SJCRH30 (cell line): Measurements from ENCODE around the gene AAK1. TPM values are rescaled to one million over a fixed set of nuclear protein-coding genes. Genes with fewer than 3 reads are reported as not detected.
"Not testable (repeated sequence)": the region's sequence is repeated elsewhere in the genome, so short reads cannot be mapped to it uniquely, and the experiment has no call there.

Source experiments
- DNase-seq, 2 experiments: peaks; one replicate each; pipeline ENCODE4 v3.0.0-alpha.2; 2015 to 2020
- H3K27ac ChIP-seq: fragments of 250-450 bp; sonication (Bioruptor Pico); 2 replicates; pipeline ENCODE4 v1.5.1; 2020; ENCODE audit warnings: mild to moderate bottlenecking, moderate library complexity
- H3K27me3 ChIP-seq: fragments of 250-450 bp; sonication (Bioruptor Pico); 2 replicates; pipeline ENCODE4 v1.5.1; 2020; ENCODE audit warnings: mild to moderate bottlenecking, moderate library complexity
- H3K36me3 ChIP-seq: fragments of 250-450 bp; sonication (Bioruptor Pico); 2 replicates; pipeline ENCODE4 v1.5.1; 2020; ENCODE audit warnings: mild to moderate bottlenecking, moderate library complexity
- H3K4me1 ChIP-seq: fragments of 250-450 bp; sonication (Bioruptor Pico); 2 replicates; pipeline ENCODE4 v1.5.1; 2020; ENCODE audit warnings: mild to moderate bottlenecking, moderate library complexity
- H3K4me3 ChIP-seq: fragments of 250-450 bp; sonication (Bioruptor Pico); 2 replicates; pipeline ENCODE4 v1.5.1; 2020; ENCODE audit warnings: mild to moderate bottlenecking, moderate library complexity
- H3K9me3 ChIP-seq: fragments of 250-450 bp; sonication (Bioruptor Pico); replicated peaks from 2 replicates; pipeline ENCODE4 v1.5.1; 2020; ENCODE audit warnings: mild to moderate bottlenecking, moderate library complexity
- total RNA-seq: library from RNA; depleted of rRNA; stranded (reverse); fragments of >200 nt; shearing (Covaris generic); gene quantifications from 2 replicates; pipeline ENCODE4 v1.2.3, GENCODE V29; 2014

The AAK1 gene
- total RNA-seq, 1 experiment from 2014 or later = 34.8 TPM

- no peaks in the 10 kb centered on the region for H3K9me3 ChIP-seq
- H3K36me3 ChIP-seq = no peaks in the 10 kb centered on the region
- DNase-seq = no peak
- no peaks in the 10 kb centered on the region; the same call in 1 of the 2 replicates for H3K4me1 ChIP-seq
- H3K4me3 ChIP-seq = no peak overlapping the region
- no peaks in the 10 kb centered on the region for H3K27me3 ChIP-seq
- no peak overlapping the region for H3K27ac ChIP-seq
Observed at GRCh38 chr2:69608109-69608508, 35.4 kb downstream of the AAK1 start.

- not testable (repeated sequence) for H3K27ac ChIP-seq, DNase-seq, H3K36me3 ChIP-seq, H3K4me1 ChIP-seq, H3K27me3 ChIP-seq, H3K9me3 ChIP-seq, H3K4me3 ChIP-seq
Observed at GRCh38 chr2:69606771-69607170, 36.8 kb downstream of the AAK1 start.

GRCh38 chr2:69605284-69605683, 38.3 kb downstream of the AAK1 start:
- Histone ChIP-seq H3K36me3 (peaks cover 4% of the 10 kb centered on the region), H3K9me3 (no peaks in the 10 kb centered on the region), H3K4me1 (no peaks in the 10 kb centered on the region; the same call in 1 of the 2 replicates), H3K27me3 (no peaks in the 10 kb centered on the region), H3K4me3 (no peak overlapping the region), H3K27ac (no peak overlapping the region)
- DNase-seq = no peak

GRCh38 chr2:69604836-69605235, 38.7 kb downstream of the AAK1 start:
- H3K4me1 ChIP-seq = no peaks in the 10 kb centered on the region; the same call in 1 of the 2 replicates
- H3K4me3 ChIP-seq = no peak overlapping the region
- H3K36me3 ChIP-seq = peaks cover 4% of the 10 kb centered on the region
- H3K27me3 ChIP-seq = no peaks in the 10 kb centered on the region
- no peaks in the 10 kb centered on the region for H3K9me3 ChIP-seq
- no peak overlapping the region for H3K27ac ChIP-seq
- DNase-seq = no peak

GRCh38 chr2:69604026-69604678, 39.4 kb downstream of the AAK1 start:
- Histone ChIP-seq H3K36me3 (peaks cover 4% of the 10 kb centered on the region), H3K4me1 (no peaks in the 10 kb centered on the region; the same call in 1 of the 2 replicates), H3K4me3 (no peak overlapping the region), H3K27ac (no peak overlapping the region), H3K27me3 (no peaks in the 10 kb centered on the region), H3K9me3 (no peaks in the 10 kb centered on the region)
- peak in 1 of 2 experiments; percentile 63 for DNase-seq

GRCh38 chr2:69603146-69603743, 40.3 kb downstream of the AAK1 start:
- Histone ChIP-seq H3K9me3 (no peaks in the 10 kb centered on the region; the same call in 1 of the 2 replicates), H3K36me3 (peaks cover 4% of the 10 kb centered on the region)
- no peak for DNase-seq

GRCh38 chr2:69601179-69601612, 42.3 kb downstream of the AAK1 start:
- H3K4me1 ChIP-seq = no peaks in the 10 kb centered on the region; the same call in 1 of the 2 replicates
- peaks cover 4% of the 10 kb centered on the region for H3K36me3 ChIP-seq
- no peak overlapping the region for H3K4me3 ChIP-seq
- no peaks in the 10 kb centered on the region for H3K27me3 ChIP-seq
- H3K27ac ChIP-seq = no peak overlapping the region
- H3K9me3 ChIP-seq = no peaks in the 10 kb centered on the region; the same call in 1 of the 2 replicates
- DNase-seq = no peak

More at GRCh38 chr2:69603146-69603743, 40.3 kb downstream of the AAK1 start:
- no peaks in the 10 kb centered on the region for H3K27me3 ChIP-seq
- no peaks in the 10 kb centered on the region; the same call in 1 of the 2 replicates for H3K4me1 ChIP-seq
- no peak overlapping the region for H3K4me3 ChIP-seq
- H3K27ac ChIP-seq = no peak overlapping the region

- H3K4me3 ChIP-seq = no peak overlapping the region
- no peaks in the 10 kb centered on the region for H3K27me3 ChIP-seq
- no peak for DNase-seq
- no peaks in the 10 kb centered on the region; the same call in 1 of the 2 replicates for H3K9me3 ChIP-seq
- peaks cover 4% of the 10 kb centered on the region for H3K36me3 ChIP-seq
- no peaks in the 10 kb centered on the region; the same call in 1 of the 2 replicates for H3K4me1 ChIP-seq
- H3K27ac ChIP-seq = no peak overlapping the region
Observed at GRCh38 chr2:69600425-69600824, 43.1 kb downstream of the AAK1 start.

- H3K9me3 ChIP-seq = no peaks in the 10 kb centered on the region; the same call in 1 of the 2 replicates
- no peaks in the 10 kb centered on the region for H3K4me1 ChIP-seq
- H3K4me3 ChIP-seq = no peak overlapping the region
- DNase-seq = no peak
- H3K27ac ChIP-seq = no peak overlapping the region
- H3K27me3 ChIP-seq = no peaks in the 10 kb centered on the region
- peaks cover 4% of the 10 kb centered on the region for H3K36me3 ChIP-seq
Observed at GRCh38 chr2:69597843-69598610, 45.5 kb downstream of the AAK1 start.

- Histone ChIP-seq H3K27ac (no peak overlapping the region), H3K4me3 (no peak overlapping the region), H3K4me1 (no peaks in the 10 kb centered on the region), H3K9me3 (no peaks in the 10 kb centered on the region; the same call in 1 of the 2 replicates), H3K27me3 (no peaks in the 10 kb centered on the region), H3K36me3 (peaks cover 4% of the 10 kb centered on the region)
- DNase-seq = no peak
Observed at GRCh38 chr2:69597105-69597504, 46.4 kb downstream of the AAK1 start.

GRCh38 chr2:69594341-69594740, 49.2 kb downstream of the AAK1 start:
- no peak for DNase-seq
- Histone ChIP-seq H3K36me3 (no peaks in the 10 kb centered on the region), H3K4me1 (no peaks in the 10 kb centered on the region), H3K9me3 (no peaks in the 10 kb centered on the region; the same call in 1 of the 2 replicates), H3K27me3 (no peaks in the 10 kb centered on the region), H3K27ac (no peak overlapping the region), H3K4me3 (no peak overlapping the region)

- DNase-seq = no peak
- Histone ChIP-seq H3K4me3 (no peak overlapping the region), H3K27me3 (no peaks in the 10 kb centered on the region)
Observed at GRCh38 chr2:69592511-69592910, 51.0 kb downstream of the AAK1 start.

GRCh38 chr2:69589973-69590652, 53.4 kb downstream of the AAK1 start:
- DNase-seq = no peak

More at GRCh38 chr2:69592511-69592910, 51.0 kb downstream of the AAK1 start:
- Histone ChIP-seq H3K9me3 (no peaks in the 10 kb centered on the region), H3K4me1 (no peaks in the 10 kb centered on the region), H3K36me3 (no peaks in the 10 kb centered on the region), H3K27ac (no peak overlapping the region)

GRCh38 chr2:69588945-69589344, 54.6 kb downstream of the AAK1 start:
- Histone ChIP-seq H3K27ac (no peak overlapping the region), H3K36me3 (no peaks in the 10 kb centered on the region), H3K4me1 (no peaks in the 10 kb centered on the region), H3K9me3 (no peaks in the 10 kb centered on the region), H3K27me3 (no peaks in the 10 kb centered on the region), H3K4me3 (no peak overlapping the region)
- DNase-seq = no peak

More at GRCh38 chr2:69589973-69590652, 53.4 kb downstream of the AAK1 start:
- Histone ChIP-seq H3K27ac (no peak overlapping the region), H3K4me1 (no peaks in the 10 kb centered on the region), H3K27me3 (no peaks in the 10 kb centered on the region), H3K36me3 (no peaks in the 10 kb centered on the region), H3K4me3 (no peak overlapping the region), H3K9me3 (no peaks in the 10 kb centered on the region)
